GM12873 (cell line): ENCODE results near the gene RAPGEF2.

Experiments
- CTCF ChIP-seq: IDR thresholded peaks from 2 replicates; pipeline ENCODE4 v1.5.1; 2012; ENCODE audit warnings: low read depth, mild to moderate bottlenecking, moderate library complexity, low read length, control low read depth; ENCODE audit not compliant: insufficient read depth; ENCODE audit errors: missing control alignments

Gene RAPGEF2

DNA sequence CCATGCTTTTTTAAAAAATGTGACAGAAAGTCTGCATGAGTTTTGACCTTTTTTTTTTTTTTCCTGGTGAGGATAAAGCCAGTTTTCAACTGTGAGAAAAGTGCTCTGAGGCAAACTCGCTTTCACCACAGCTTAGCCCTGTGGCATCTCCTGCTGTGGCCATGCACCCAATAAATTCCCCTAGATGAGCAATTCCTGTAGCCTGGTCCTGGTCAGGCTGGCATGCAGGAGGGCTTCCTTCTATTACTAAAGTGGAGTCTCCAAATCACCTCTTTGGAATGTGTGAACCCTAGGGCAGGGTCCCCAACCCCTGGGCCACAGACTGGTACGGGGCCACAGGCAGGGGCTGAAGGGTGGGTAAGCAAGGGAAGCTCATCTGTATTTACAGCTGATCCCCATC is 265.4 kb downstream of the RAPGEF2 start:
- no peak for TF ChIP-seq CTCF

- TF ChIP-seq CTCF, result no peak
Measured at GRCh38 chr4:159369256-159369655, 266.4 kb downstream of the RAPGEF2 start.

GRCh38 chr4:159370286-159370685 is 267.4 kb downstream of the RAPGEF2 start:
- TF ChIP-seq CTCF, result no peak

- no peak for TF ChIP-seq CTCF
Measured at GRCh38 chr4:159374749-159375530, 272.1 kb downstream of the RAPGEF2 start.

DNA sequence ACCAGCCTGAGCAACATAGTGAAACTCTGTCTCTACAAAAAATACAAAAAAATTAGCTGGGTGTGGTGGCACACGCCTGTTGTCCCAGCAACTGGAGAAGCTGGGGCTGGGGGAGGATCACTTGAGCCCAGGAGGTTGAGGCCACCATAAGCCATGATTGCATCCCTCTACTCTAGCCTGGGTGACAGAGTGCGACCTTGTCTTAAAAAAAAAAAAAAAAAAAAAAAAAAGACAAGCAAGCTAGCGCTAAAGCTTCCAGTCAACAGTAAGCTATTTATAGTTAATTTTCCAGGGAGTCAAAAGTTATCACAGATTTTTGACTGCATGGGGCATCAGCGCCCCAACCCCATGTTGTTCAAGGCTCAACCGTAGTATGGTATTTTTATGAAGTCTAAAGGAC is 273.4 kb downstream of the RAPGEF2 start:
- no peak for TF ChIP-seq CTCF

DNA sequence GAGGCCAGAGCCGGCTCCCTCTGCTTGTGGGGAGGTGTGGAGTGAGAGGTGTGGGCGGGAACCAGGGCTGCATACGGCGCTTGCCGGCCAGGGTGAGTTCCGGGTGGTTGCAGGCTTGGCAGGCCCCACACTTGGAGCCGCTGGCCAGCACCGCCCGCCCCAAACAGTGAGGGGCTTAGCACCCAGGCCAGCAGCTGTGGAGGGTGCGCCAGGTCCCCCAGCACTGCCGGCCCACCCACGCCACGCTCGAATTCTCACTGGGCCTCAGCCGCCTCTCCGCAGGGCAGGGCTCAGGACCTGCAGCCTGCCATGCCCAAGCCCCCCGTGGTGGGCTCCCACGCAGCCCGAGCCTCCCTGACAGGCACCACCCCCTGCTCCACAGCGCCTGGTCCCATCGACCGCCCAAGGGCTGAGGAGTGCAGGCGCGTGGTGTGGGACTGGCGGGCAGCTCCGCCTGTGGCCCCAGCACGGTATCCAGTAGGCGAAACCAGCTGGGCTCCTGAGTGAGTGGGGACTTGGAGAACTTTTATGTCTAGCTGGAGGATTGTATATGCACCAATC is 275.3 kb downstream of the RAPGEF2 start:
- TF ChIP-seq CTCF, result no peak

- no peak for TF ChIP-seq CTCF
Measured at GRCh38 chr4:159379836-159380235, 277.0 kb downstream of the RAPGEF2 start.
